NCI-H1694 (cell line): ENCODE measurements around the gene KCNQ1.

Experiments used
- DNase-seq: peaks from one replicate; lab custom pipeline; 2025; lab: John Stamatoyannopoulos, UW

KCNQ1 gene

DNA sequence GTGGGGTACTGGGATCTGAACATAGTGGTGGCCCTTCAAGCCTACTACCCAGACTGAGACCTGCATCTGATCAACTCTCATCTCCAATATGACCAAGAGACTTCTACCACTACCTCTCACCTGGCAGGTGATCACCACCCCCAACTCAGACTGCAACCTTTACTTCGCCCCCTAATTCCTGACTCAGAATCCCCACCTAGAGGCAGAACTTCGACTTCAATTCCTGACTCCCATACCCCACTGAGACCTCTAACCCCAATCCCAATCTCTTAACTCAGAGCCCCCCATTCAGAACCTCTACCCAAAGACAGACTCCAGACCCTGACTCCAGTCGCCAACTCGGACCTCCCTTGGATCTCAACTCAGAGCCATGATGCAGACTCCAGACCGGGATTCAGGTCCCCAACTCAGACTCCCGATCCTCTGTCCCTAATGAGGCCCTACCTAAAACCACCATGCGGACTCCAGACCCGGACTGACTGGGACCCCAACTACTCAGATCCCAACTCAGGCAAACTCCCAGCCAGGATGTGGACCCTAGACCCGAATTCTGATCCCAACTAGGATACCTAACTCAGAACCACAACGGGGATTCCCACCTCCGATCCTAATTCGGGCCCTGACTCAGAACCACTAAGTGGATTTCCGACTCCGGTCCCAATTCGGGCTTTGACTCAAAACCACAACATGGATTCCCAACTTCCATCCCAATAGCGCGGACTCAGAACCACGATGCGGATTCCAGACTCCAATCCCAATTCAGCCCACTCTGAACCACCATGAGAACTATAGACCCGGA is 253.8 kb downstream of the KCNQ1 start:
- no peak for DNase-seq

DNA sequence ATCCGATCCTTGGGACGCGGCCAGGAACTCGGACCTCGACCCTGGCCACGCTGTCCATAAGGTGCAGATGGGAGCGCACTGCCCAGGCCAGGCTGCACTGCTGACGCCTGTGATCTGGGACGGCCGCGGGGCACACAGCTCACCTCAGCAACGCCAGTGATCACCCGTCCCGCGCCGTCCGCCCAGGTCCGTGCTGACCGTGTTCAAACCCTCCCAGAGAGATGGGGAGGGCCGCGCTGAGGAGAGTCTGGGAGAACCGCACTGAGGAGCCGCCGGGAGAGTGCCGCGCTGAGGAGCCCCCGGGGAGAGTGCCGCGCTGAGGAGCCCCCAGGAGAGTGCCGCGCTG is 254.3 kb downstream of the KCNQ1 start:
- no peak for DNase-seq

DNA sequence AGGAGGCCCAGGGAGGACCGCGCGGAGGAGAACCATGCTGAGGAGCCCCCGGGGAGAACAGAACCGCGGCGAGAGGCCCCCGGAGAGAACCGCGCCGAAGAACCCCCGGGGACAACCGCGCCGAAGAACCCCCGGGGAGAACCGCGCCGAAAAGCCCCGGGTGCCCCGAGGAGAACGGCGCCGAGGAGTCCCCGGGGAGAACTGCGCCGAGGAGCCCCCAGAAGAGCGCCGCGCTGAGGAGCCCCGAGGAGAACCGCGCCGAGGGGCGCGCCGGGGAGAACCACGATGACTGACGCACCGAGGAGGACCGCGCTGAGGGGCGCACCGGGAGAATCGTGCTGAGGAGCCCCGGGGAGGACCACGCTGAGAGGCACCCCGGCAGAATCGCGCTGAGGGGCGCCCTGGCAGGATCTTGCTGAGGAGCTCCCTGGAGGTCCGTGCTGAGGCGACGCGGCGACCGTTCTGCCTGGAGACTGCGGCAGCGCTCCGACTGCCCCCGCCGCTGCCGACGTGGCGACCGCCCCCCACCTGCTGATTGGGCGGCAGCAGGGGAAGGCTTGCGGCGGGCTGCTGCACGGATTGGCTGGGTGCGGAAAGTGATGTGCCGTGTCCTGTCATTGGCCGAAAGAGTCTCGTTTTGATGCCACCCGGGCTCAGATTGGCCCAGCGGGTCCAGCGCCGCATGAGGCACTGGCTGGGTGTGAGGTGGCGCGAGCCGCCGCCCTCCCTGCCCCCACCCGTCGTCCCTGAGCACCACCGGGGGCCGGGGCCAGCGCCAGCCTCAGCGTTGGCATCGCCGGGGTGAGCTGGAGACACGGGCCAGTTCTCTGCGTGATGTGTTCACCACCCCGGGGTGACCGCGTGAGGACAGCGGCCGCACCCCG is 255.0 kb downstream of the KCNQ1 start, which contains the start of gene KCNQ1OT1:
Gene KCNQ1OT1 (minus strand): TSS at position 464 of the 884 bp plus-strand sequence.
- peak; percentile 36 for DNase-seq

- DNase-seq = no peak
These were observed 255.8 kb downstream of the KCNQ1 start for GRCh38 chr11:2700415-2701211.

GRCh38 chr11:2701230-2701629 is 256.4 kb downstream of the KCNQ1 start:
- DNase-seq = no peak

- DNase-seq = no peak
These were observed 257.2 kb downstream of the KCNQ1 start for GRCh38 chr11:2701898-2702434.

GRCh38 chr11:2702771-2703362 is 258.1 kb downstream of the KCNQ1 start:
- DNase-seq = no peak

GRCh38 chr11:2703363-2704141 is 258.7 kb downstream of the KCNQ1 start:
- DNase-seq = peak; percentile 5

GRCh38 chr11:2704356-2704755 is 259.5 kb downstream of the KCNQ1 start:
- DNase-seq = no peak

GRCh38 chr11:2704896-2705606 is 260.2 kb downstream of the KCNQ1 start:
- DNase-seq = no peak

GRCh38 chr11:2706321-2706720 is 261.5 kb downstream of the KCNQ1 start:
- no peak for DNase-seq

DNA sequence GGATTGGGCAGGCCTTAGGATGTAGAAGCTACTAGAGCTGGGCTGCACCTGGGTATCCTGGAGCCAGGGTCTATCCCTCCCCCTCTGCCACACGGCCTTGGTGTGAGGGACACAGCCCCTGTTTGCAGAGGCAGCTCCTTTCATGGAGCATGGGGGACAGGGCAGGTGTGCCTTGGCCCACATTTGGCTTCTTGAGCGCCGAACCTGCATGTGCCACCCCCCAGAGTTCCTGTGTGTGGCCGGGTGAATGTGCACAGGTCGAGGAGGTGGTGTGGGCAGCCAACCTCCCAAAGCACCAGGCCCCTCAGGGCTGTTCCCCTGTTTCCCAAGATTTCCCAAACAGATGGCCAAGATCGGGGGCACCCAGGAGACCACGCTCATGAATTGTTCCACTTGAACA is 262.9 kb downstream of the KCNQ1 start:
- DNase-seq = no peak

DNA sequence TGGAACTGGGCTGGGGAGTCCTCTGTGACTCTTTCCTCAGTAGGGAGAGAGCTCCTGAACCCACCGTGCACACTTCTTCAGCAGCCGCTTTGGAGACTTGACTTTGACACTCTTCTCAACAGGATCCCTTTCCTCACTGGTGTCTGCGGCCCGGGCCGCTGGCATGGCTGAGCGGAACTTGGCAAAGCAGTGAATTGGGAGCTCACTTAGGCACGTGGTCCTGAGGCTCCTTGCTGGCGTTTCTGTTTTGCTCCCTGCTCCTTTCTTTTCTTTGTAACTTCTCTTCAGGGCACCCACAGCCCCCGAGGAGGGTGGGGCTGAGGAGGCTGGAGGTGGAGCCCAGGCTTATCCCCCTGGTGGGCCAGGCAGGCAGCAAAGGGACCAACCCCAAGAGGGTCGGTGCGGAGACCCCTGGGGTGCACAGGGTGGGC is 263.4 kb downstream of the KCNQ1 start:
- no peak for DNase-seq

GRCh38 chr11:2708757-2709281 is 264.0 kb downstream of the KCNQ1 start:
- no peak for DNase-seq

DNA sequence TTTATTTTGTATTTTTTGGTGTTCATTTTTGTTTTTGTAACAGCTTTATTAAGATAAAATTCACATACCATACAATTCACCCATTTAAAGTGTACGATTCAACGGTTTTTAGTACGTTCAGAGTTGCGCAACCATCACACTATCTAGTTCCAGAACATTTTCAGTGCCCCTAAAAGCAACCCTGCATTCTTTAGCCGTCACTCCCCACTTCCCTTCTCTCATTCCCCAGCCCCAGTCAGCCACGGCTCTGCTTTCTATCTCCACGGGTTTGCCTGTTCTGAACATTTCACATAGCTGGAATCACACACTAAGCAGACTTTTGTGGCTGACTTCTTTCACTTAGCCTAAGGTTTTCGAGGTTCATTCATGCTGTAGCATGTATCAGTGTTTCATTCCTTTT is 264.6 kb downstream of the KCNQ1 start:
- no peak for DNase-seq

- DNase-seq = no peak
These were observed 266.4 kb downstream of the KCNQ1 start for GRCh38 chr11:2711161-2711560.

DNA sequence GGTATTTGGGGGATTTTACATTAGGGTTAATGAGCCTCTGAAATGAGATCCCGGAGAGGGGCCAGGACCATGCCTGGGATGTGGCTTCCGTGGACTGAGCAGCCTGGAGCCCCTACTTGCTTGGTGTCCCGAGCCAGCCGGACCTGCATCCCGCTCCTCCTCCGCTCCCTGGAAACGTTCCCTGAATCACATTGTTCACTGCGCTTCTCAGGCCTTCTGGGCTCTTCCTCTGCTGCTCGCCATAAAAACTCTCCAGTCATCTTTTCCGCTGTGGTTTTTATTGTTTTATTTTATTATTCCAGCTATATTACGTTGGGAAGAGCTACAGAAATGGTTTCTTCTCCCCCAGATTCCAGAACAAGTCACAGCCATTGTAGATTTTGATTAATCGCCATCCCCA is 268.3 kb downstream of the KCNQ1 start:
- no peak for DNase-seq

GRCh38 chr11:2713661-2714462 is 269.1 kb downstream of the KCNQ1 start:
- no peak for DNase-seq

- DNase-seq = no peak
These were observed 269.6 kb downstream of the KCNQ1 start for GRCh38 chr11:2714463-2714800.
